ENCODE measurements around the gene ETS2. TPM values are rescaled to one million over a fixed set of nuclear protein-coding genes. Genes with fewer than 3 reads are reported as not detected.

The ETS2 gene
- total RNA-seq, 1 experiment from 2014 or later: 20.4 TPM

- Histone ChIP-seq H3K4me1 (no peaks in the 10 kb centered on the region), H3K4me3 (ENCODE audit: low read depth, low read length) (no peak overlapping the region), H3K27me3 (replicated peaks; ENCODE audit: control insufficient read depth, insufficient read depth, low read length) (no peaks in the 10 kb centered on the region), H3K9me3 (no peaks in the 10 kb centered on the region), H3K36me3 (ENCODE audit: control insufficient read depth, insufficient read depth, low read length) (no peaks in the 10 kb centered on the region)
- no peak for TF ChIP-seq CTCF (IDR thresholded peaks at IDR 0.05; ENCODE audit: insufficient read depth in 1 of 2, low read depth in 1 of 2, low read length in 1 of 2, severe bottlenecking in 1 of 2, unreplicated experiment in 1 of 2)
- ChIA-PET CTCF (no interaction called here), POLR2A (no interaction called here)
- Mint-ChIP-seq H3K27me3 (ENCODE audit: insufficient read depth, unreplicated experiment) (no peaks in the 10 kb centered on the region), H3K27ac (ENCODE audit: unreplicated experiment) (no peak overlapping the region), H3K9me3 (ENCODE audit: unreplicated experiment) (no peaks in the 10 kb centered on the region), H3K4me1 (ENCODE audit: low read depth, unreplicated experiment) (no peaks in the 10 kb centered on the region), H3K36me3 (ENCODE audit: insufficient read depth, unreplicated experiment) (no peaks in the 10 kb centered on the region), H3K4me3 (ENCODE audit: unreplicated experiment) (no peak overlapping the region)
- intact Hi-C loops (cut with micrococcal nuclease; ENCODE audit: unreplicated experiment): no loop called here
- no peak for DNase-seq
- no TSS peak for BruUV-seq (replicated peaks)
These were observed 35.7 kb downstream of the ETS2 start for GRCh38 chr21:38841472-38841871.

GRCh38 chr21:38842079-38842478 lies 36.4 kb downstream of the ETS2 start:
- H3K27ac Mint-ChIP-seq (ENCODE audit: unreplicated experiment): no peak overlapping the region
- no peaks in the 10 kb centered on the region for H3K4me1 Mint-ChIP-seq (ENCODE audit: low read depth, unreplicated experiment)
- ChIA-PET POLR2A (no interaction called here), CTCF (no interaction called here)
- Histone ChIP-seq H3K27me3 (replicated peaks; ENCODE audit: control insufficient read depth, insufficient read depth, low read length) (no peaks in the 10 kb centered on the region), H3K9me3 (no peaks in the 10 kb centered on the region), H3K4me3 (ENCODE audit: low read depth, low read length) (no peak overlapping the region), H3K4me1 (no peaks in the 10 kb centered on the region), H3K36me3 (ENCODE audit: control insufficient read depth, insufficient read depth, low read length) (no peaks in the 10 kb centered on the region)
- no peak for DNase-seq
- no peak for TF ChIP-seq CTCF (IDR thresholded peaks at IDR 0.05; ENCODE audit: insufficient read depth in 1 of 2, low read depth in 1 of 2, low read length in 1 of 2, severe bottlenecking in 1 of 2, unreplicated experiment in 1 of 2)
- no peaks in the 10 kb centered on the region for H3K27me3 Mint-ChIP-seq (ENCODE audit: insufficient read depth, unreplicated experiment)
- BruUV-seq (replicated peaks): no TSS peak
- no peaks in the 10 kb centered on the region for H3K9me3 Mint-ChIP-seq (ENCODE audit: unreplicated experiment)
- no peaks in the 10 kb centered on the region for H3K36me3 Mint-ChIP-seq (ENCODE audit: insufficient read depth, unreplicated experiment)
- no peak overlapping the region for H3K4me3 Mint-ChIP-seq (ENCODE audit: unreplicated experiment)
- intact Hi-C loops (cut with micrococcal nuclease; ENCODE audit: unreplicated experiment): no loop called here

GRCh38 chr21:38843379-38843778 lies 37.6 kb downstream of the ETS2 start:
- intact Hi-C loops (cut with micrococcal nuclease; ENCODE audit: unreplicated experiment): no loop called here
- Mint-ChIP-seq H3K27me3 (ENCODE audit: insufficient read depth, unreplicated experiment) (no peaks in the 10 kb centered on the region), H3K27ac (ENCODE audit: unreplicated experiment) (no peak overlapping the region), H3K9me3 (ENCODE audit: unreplicated experiment) (no peaks in the 10 kb centered on the region), H3K4me3 (ENCODE audit: unreplicated experiment) (no peak overlapping the region), H3K36me3 (ENCODE audit: insufficient read depth, unreplicated experiment) (no peaks in the 10 kb centered on the region), H3K4me1 (ENCODE audit: low read depth, unreplicated experiment) (no peaks in the 10 kb centered on the region)
- H3K36me3 ChIP-seq (ENCODE audit: control insufficient read depth, insufficient read depth, low read length): no peaks in the 10 kb centered on the region
- no peak for DNase-seq
- H3K4me1 ChIP-seq: no peaks in the 10 kb centered on the region
- BruUV-seq (replicated peaks): no TSS peak
- H3K4me3 ChIP-seq (ENCODE audit: low read depth, low read length): no peak overlapping the region
- H3K9me3 ChIP-seq: no peaks in the 10 kb centered on the region
- no peaks in the 10 kb centered on the region for H3K27me3 ChIP-seq (replicated peaks; ENCODE audit: control insufficient read depth, insufficient read depth, low read length)
- ChIA-PET CTCF (no interaction called here), POLR2A (no interaction called here)
- TF ChIP-seq CTCF (IDR thresholded peaks at IDR 0.05; ENCODE audit: insufficient read depth in 1 of 2, low read depth in 1 of 2, low read length in 1 of 2, severe bottlenecking in 1 of 2, unreplicated experiment in 1 of 2): no peak

All from Caco-2 (cell line).